Activated CD8-positive, alpha-beta memory T cell treated with anti-CD3 and anti-CD28 coated beads, Interleukin-2, amount 50 U/mL, for 24 hours (primary cell): Measurements from ENCODE around the gene IBA57.
"Not testable (repeated sequence)": the region's sequence is repeated elsewhere in the genome, so short reads cannot be mapped to it uniquely, and the experiment has no call there.

ENCODE experiments used
- DNase-seq: peaks from one replicate; pipeline ENCODE4 v3.0.0-alpha.2; 2020; ENCODE audit errors: extremely low read depth

The IBA57 gene

DNA sequence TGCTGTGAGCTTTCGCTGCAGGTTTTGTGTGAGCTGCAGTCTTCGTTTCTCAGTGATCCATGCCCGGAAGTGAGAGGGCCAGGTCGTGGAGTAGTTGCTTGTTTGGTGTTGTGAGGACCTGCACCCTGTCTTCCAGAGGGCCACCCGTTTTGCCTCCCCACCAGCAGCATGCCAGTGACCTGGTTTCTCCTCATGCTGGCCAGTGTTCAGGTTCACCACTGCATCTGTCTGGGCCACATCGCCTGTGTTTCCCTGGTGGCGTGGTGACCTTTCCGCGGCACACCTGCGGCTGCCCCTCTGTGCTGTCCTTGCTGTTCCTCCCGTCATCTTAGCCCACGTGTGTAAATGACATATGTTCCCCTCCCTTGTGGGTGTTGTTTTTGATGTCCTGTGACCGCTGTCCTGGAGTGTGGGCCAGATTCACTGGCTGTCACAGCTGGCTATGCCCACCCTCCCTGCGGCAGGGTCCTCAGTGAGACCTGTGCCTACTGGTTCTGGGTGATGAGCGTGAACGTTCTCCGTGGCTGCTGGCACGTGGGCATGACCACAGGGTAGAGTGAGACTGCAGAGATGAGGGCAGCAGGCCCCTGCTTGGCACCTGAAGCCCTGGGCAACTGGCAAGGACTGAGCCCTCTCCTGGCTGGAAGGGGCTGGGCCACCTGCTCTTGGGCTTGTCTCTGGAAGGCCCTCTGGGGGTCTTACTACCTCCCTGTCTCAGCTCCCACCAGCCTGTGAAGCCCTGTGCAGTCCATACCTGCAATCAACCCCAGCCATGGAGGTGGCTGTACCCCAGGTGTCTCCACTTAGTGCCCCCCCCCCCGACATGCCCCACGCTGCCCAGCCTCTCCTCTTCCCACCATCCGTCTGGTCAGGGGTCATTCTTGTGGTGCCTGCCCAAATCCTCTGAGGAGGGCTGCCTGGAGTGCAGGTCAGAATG lies 7.3 kb downstream of the IBA57 start:
- DNase-seq = no peak

DNA sequence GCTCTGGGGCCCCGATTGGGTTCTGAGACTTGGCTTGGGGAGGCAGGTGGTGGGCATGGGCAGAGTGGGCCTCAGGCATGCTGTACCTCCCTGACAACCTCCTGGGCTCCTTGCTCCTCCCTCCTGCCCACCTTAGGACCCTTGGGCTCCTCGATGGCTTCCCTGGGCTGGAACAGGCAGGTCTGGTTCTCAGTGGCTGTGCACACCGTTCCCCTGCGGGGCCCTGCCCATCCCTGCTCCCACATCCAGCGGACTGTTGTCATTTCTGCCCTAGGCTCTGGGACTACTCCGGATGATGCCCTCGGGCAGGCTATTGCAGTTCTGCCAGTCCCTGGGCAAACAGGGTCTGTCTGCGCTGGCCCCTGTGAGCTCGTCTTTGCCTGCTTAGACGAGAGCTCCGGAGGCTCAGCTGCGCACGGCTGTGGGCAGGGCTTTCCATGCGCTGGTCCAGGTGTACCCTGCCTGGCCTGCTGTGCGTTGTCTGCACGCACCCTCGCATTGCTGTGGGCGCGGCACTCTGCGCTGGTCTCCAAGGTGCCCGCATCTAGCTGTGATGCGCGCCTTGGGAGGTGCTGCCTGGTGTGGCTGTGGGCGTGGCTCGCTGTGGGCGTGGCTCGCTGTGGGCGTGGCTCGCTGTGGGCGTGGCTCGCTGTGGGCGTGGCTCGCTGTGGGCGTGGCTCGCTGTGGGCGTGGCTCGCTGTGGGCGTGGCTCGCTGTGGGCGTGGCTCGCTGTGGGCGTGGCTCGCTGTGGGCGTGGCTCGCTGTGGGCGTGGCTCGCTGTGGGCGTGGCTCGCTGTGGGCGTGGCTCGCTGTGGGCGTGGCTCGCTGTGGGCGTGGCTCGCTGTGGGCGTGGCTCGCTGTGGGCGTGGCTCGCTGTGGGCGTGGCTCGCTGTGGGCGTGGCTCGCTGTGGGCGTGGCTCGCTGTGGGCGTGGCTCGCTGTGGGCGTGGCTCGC lies 8.2 kb downstream of the IBA57 start:
- not testable (repeated sequence) for DNase-seq

GRCh38 chr1:228174482-228175315 lies 9.1 kb downstream of the IBA57 start:
- no peak for DNase-seq

GRCh38 chr1:228175316-228176023 lies 9.9 kb downstream of the IBA57 start:
- DNase-seq = no peak

- no peak for DNase-seq
Observed at GRCh38 chr1:228176024-228176395, 10.4 kb downstream of the IBA57 start.

DNA sequence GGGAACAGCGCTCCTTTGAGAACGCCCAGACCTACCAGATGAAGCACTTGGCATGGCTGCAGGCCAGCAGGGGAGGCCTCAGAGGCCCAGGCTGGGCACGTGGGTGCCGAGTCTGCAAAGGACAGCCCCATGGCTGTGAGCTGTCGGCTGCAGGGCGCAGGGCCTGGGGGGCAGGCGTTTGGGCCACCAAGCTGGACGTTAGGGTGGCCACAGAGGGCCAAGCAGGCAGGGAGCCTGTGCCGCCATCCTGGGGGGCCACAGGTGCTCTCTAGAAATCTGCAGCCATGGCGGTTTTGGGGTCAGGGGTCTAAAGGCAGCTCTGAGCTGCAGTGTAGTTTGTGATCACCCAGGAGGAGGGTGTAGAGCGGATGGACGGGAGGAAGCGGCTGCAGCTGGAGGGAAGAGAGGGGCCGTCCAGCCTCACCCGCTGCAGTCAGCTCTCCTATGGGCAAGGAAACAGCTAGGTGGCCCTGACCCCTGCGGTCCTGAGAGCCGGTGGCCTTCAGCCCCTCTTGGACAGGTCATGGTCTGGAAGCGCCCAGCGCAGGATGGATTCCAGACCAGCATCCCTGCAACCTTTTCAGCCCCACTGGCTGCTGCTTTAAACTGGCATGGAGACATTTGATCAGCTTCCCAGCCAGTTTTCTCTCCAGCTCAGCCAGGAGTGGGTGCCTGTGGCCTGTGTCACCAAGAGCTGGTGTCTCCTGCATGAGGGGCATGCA lies 11.0 kb downstream of the IBA57 start:
- no peak for DNase-seq

GRCh38 chr1:228177183-228177475 lies 11.5 kb downstream of the IBA57 start:
- no peak for DNase-seq

GRCh38 chr1:228177721-228178710 lies 12.4 kb downstream of the IBA57 start:
- no peak for DNase-seq

DNA sequence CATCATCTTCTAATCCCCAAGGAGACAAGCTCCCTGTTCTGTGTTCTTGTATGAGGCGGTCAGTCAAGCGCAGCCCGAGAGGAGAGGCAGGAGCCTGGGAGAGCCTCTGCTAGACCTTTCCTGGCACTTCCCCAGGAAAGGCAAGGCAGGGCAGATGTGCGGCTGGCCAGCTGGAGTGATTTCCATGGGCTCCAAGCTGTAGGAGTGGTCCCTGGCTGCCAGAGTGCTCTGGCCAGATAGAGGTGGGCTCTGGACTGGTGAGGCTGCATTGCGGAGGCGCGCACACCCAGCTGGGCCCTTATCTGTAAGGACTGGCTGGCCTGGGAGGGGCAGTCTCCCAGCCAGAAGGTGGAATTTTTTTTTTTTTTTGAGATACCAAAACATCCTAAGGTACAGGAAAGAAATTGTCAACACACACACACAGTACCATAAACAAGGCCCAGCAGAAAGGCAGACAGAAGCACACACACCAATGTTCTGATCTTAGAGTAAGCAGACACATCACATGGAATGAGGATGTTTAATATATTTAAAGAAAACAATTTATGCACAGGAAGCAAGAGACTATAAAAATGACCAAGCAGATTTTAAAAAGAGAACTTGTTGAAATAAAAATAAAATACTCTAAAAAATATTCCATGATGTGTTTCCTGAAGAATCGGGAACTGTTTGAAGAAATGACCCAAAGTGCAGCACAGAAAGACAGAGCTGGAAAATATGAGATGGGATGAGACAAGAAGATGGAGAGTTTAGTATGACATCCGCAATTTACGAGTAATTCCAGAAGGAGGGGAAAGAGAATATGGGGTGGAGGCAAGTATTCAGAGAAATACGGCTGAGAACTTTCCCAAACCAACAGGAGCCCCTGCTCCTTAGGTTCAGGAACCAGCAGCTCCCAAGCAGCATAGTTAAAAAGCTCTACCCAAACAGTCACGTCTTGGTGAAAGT lies 13.4 kb downstream of the IBA57 start:
- no peak for DNase-seq

DNA sequence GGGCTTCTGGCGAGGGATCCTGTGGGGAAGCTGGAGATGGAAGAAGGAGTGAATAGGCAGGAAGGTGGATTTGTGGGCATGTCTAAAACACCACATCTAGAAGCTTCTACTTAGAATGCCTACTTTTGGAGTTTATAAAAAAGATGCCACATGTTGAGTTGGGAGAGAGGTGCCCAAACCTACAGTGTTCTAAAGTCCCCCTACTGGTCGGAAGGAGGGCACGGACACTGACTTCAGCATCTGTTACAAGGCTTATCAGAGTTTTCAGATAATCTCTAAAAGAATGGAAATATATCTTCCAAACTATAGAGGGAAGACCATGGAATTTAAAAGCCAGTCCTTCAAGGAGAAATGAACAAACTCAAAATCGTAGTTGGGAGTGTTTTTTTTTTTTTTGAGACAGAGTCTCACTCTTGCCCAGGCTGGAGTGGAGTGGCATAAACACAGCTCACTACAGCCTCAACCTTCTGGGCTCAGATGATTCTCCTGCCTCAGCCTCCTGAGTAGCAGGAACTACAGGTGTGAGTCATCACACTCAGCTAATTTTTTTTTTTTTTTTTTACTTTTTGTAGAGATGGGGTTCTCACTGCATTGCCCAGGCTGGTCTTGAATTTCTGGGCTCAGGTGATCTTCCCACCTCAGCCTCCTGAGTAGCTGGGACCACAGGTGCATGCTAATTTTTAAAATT lies 14.8 kb downstream of the IBA57 start:
- DNase-seq = no peak

- DNase-seq = no peak
Observed at GRCh38 chr1:228180959-228181644, 15.5 kb downstream of the IBA57 start.

- no peak for DNase-seq
Observed at GRCh38 chr1:228181645-228182034, 16.0 kb downstream of the IBA57 start.

DNA sequence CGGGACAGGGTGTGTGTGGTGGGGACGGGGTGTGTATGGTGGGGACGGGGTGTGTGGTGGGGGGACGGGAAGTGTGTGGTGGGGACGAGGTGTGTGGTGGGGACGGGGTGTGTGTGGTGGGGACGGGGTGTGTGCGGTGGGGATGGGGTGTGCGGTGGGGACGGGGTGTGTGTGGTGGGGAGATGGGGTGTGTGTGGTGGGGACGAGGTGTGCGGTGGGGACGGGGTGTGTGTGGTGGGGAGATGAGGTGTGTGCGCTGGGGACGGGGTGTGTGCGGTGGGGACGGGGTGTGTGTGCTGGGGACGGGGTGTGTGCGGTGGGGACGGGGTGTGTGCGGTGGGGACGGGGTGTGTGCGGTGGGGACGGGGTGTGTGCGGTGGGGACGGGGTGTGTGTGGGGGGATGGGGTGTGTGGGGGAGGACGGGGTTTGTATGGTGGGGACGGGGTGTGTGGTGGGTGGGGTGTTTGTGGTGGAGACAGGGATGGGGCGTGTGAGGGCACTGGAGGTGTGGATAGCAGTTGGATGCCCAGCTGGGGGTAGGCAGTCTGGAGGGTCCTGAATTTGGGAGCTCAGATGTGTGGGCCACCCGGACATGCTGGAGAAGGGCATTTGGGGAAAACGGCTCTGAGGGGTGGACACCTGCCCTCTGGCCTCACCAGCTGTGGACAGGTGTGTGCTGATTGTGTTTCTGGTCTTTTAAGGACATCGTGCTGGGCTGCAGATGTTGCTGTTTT lies 16.9 kb downstream of the IBA57 start:
- no peak for DNase-seq

GRCh38 chr1:228184152-228184551 lies 18.5 kb downstream of the IBA57 start:
- DNase-seq = no peak

DNA sequence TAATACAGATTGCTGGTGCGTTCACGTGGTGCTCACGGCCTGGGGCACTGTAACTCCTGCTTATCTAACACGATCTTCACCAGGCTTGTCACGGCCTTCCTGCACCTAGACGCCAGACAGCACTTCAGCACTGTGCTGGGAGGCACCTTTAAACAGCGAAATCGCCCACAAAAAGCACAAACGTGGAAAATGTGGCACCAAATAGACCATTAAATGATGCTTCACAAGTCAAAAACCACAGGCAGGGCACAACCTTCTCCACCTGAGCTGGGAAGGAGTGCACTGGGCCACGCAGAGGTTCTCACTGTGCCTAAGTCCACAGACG lies 20.0 kb downstream of the IBA57 start:
- DNase-seq = no peak

- not testable (repeated sequence) for DNase-seq
Observed at GRCh38 chr1:228188249-228188648, 22.6 kb downstream of the IBA57 start.
